GM04504 (cell line): ENCODE results near the gene PSMD11.
"Not testable (repeated sequence)": the region's sequence is repeated elsewhere in the genome, so short reads cannot be mapped to it uniquely, and the experiment has no call there.

ENCODE experiments used
- DNase-seq: peaks from one replicate; pipeline ENCODE4 v3.0.0-alpha.2; 2012; ENCODE audit warnings: low read depth

Gene PSMD11

DNA sequence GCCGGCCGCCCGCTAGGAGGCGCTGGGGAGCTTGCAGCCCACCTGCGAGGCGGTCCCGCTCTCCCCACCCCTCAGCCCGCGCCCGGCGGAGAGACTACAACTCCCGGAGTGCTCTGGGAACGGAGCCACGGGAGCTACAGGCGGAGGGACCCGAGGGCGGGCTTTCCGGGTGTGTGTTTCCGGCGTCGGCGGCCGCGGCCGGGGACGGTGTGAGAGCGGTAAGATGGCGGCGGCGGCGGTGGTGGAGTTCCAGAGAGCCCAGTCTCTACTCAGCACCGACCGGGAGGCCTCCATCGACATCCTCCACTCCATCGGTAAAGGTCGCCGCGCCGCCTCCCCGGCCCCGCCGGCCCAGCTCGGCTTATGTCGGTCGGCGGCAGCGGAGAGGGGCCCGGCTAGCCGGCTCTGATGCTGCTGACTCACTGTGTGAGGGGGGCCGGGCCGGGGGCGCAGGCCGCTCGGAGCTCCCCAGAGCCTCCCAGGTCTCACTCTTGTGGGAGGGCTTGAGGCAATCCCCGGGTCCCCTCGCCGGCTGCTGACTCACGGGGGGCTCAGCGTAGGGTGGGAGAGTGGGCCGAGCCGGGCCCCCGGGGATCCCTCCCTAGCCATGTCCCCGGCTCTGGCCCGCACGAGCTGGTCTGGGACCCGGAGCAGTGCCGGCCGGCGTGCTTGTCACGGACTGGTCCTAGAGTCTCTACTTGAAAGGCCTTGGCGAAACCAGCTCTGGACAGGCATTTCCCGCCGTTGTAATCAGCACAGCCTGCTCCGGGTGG is at the start of gene PSMD11:
PSMD11 (plus strand) TSS at position 210 of the 773 bp plus-strand sequence; CDS start at position 224, 14 bp downstream.
- peak; percentile 91 for DNase-seq

DNA sequence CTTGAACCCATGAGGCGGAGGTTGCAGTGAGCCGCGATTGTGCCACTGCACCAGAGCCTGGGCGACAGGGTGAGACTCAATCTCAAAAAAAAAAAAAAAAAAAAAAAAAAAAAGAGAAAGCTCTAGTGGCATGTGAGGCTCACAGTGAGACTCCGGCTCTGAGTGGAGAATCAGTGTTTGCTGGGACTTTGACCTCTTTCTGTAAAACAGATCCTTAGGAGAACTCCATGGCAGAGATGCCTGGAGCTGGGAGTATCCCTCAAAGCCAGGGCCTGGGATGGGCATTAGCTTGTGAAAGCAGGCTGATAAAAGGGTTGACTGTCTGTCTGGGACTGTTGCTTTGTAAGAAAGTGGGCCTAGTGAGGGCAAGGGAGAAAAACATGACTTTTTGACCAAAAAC is 48.0 kb upstream of the PSMD11 start:
- no peak for DNase-seq

DNA sequence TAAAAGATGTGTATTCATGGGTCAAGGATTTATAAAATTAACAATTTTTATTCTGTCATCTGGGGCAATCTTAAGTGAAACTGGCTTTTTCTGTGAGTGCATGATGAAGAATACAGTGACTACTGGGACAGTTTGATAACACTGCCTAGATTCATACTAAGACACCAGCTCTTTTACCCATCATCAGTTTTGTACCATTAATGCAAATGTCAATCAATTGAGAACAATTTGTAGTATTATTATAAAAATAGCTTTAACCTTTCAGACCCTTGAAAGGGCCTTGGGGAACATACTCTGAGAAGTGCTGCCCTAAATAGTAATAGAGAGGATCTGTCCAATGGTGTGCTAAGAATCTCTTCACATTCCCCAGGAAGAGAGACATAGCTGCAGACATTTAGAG is 45.4 kb upstream of the PSMD11 start:
- no peak for DNase-seq

DNA sequence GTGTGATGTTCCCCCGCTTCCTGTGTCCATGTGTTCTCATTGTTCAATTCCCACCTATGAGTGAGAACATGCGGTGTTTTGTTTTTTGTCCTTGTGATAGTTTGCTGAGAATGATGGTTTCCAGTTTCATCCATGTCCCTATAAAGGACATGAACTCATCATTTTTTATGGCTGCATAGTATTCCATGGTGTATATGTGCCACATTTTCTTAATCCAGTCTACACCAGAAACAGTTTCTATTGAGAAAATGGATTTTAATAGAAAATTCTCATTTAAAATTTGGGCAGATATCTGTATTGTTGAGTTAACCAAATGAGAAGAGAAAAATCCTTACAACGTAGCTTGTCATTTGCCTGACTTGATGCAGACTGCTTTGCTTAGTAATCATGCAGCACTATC is 34.2 kb upstream of the PSMD11 start:
- not testable (repeated sequence) for DNase-seq

DNA sequence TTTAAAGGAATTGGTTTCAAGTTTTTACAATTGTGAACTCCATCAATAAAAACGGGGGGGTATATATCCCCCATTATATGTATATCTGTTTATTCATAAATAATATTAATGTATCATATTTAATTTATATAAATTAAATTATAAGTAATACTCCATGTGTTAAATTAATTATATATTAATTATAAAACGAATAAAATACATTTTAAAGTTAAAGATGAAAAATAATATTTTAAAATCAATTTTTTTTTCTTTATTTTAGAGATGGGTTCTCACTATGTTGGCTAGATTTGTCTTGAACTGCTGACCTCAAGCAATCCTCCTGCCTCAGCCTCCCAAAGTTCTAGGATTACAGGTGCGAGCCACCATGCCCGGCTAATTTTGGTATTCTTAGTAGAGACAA is 17.4 kb upstream of the PSMD11 start:
- no peak for DNase-seq

DNA sequence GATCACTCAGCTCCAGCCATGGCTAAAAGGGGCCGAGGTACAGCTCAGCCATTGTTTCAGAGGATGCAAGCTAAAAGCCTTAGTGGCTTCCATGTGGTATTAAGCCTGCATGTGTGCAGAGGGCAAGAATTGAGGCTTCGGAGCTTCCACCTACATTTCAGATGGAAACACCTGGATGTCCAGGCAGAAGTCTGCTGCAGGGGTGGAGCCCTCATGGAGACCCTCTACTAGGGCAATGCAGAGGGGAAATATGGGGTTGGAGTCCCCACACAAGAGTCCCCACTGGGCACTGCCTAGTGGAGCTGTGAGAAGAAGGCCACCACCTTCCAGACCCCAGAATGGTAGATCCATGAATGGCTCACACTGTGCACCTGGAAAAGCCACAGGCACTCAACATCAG is 14.7 kb upstream of the PSMD11 start:
- no peak for DNase-seq

DNA sequence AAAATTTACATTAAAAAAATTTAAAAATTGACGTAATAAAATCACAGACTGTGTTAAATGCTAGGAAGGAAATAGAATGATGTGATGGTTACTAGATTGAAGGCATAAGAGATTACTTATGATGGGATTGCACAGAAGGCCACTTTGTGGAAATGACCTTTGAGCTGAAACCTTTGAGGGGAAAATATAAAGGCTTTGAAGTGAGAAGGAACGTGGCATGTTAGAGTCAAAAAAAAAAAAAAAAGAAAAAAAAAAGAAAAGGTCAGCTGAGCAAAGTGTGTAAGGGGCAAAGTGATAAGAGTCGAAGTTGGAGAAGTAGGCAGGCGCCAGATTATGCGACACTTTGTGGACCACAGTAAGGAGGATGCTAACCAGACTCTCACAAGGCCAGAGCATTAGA is 3.6 kb upstream of the PSMD11 start:
- DNase-seq: no peak

DNA sequence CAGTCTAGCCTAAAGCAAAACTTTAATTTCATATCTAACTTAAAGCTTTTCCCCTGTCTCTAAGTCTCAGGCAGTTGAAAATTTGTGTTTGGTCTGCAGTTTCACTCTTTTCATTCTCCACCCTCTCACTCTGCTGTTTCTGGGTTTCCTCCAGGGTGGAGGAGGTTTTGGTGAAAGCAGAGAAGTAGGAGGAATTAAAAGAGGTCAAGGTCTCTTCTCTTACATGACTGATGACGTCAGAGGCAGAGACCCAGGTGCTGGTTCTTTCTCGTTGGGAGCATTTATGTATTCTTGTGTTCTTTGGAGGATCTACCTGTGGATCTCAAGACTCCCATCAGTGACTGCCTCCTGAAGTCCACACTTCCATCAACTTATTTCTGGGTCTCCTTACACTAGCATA is 2.4 kb upstream of the PSMD11 start:
- no peak for DNase-seq

DNA sequence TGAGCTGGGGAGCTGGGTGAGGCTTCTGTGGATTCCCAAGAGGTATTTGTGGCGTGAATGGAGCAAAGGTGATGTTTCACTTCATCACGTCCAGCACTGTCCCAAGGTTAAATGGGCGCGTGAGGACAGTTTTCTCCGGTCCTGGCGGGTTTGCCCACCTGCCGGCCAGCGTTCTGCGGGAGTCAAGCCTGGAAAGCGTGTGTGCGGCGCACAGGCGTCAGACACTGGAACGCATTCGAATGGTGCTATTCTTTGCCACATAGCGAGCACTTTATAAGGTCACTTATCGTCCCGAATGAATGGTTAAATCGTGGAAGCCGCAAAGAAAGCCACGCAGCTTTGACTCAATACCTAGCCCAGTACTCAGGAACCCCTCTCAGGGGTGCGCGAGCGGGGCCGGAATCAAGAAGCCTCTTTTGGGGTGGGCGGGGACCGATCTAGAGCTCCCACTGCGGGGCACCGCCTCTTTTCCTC is 446 bp upstream of the PSMD11 start:
- DNase-seq: no peak

DNA sequence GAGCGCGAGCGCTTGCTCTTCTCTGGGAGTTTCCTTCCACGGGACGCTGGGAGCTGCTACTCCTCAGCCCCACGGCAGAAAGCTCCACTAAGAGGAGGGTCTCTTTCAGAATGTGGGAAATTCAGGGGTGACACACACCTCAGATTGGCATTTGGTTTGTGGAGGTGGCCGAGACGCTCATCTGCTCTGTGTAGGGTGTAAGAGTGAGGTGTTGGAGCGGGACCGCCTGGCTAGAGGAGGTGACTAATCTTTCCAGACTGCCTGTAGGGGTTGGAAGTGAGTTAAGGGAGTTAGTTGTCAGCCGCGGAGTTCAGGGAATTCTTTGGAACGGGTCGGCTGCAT is 735 bp downstream of the PSMD11 start:
- DNase-seq: peak; percentile 30

DNA sequence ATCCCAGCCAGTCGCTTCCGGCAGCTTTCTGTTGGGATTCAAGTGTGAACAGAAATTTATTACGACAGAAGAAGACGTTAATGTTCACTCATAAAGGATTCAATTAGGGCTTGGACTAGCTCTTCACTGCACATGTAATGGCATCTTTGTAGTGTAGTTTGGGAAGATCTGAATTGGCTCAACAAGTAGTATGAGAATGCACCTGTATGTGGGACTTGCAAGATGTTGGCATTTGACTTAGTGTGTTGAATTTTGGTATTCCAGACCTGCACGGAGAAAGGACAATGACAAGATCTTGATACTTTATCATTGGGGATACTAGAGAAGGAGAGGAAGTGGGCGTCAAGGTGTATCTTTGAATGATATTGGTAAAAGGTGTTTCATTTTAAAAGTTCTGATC is 1.2 kb downstream of the PSMD11 start:
- DNase-seq: no peak

DNA sequence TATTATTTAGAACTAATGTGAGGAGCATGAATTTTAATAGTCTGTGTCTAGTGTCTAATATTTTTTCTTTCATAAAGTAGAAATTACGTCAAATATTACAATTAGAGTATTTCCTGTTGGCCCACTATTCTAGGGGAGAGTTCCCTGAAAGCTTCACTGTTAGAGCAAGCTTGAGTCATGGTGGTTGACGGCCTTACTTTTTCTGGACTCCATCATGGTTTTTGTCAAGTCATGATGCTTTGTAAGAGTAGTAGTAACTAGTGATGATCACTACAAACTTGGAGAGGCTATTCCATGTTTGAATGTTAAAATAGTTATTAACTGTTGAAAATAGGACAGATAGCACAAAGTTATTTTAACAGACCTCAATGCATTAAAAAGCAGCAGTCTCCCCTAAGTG is 1.7 kb downstream of the PSMD11 start:
- no peak for DNase-seq

DNA sequence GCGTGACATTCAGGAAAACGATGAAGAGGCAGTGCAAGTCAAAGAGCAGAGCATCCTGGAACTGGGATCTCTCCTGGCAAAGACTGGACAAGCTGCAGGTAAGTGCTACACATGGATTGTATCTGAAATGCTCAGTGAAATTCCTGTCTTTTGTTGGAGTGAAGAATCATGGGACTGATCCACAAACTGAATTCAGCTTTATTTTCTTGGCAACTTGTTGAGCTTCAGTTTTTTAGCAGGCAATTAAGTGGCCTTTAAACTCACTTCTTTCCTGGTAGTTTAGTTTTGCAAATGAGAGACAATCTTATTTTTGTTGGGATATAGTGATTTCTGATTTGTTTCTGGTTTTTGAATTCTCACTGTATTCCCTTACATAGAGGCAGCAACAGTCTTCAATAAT is 2.6 kb downstream of the PSMD11 start:
- no peak for DNase-seq

DNA sequence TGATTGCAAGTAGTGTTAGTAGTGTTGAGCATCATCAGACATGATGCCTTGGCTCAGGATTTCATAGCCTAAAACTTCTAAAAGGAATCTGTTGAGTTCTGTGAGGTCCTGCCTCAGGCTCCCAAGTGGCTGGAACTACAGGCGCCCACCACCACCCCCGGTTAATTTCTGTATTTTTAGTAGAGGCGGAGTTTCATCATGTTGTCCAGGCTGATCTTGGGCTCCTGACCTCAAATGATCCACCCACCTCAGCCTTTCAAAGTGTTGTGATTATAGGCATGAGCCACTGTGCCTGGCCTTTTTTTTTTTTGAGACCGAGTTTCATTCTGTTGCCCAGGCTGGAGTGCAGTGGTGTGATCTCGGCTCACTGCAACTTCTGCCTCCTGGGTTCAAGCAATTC is 5.7 kb downstream of the PSMD11 start:
- no peak for DNase-seq

DNA sequence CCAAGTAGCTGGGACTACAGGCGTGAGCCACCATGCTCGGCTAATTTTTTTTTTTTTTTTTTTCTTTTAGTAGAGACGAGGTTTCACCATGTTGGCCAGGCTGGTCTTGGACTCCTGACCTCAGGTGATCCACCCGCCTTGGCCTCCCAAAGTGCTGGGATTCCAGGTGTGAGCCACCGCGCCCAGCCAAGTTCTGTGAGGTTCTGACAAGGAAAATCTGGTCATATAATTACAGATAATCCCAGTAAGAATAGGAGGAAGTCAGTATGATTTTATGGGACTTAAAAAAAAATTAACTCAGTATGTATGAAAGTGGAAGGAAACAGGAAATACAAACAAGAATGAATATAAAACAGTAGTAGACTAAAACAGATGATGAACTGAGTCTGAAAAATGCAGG is 6.1 kb downstream of the PSMD11 start:
- not testable (repeated sequence) for DNase-seq

DNA sequence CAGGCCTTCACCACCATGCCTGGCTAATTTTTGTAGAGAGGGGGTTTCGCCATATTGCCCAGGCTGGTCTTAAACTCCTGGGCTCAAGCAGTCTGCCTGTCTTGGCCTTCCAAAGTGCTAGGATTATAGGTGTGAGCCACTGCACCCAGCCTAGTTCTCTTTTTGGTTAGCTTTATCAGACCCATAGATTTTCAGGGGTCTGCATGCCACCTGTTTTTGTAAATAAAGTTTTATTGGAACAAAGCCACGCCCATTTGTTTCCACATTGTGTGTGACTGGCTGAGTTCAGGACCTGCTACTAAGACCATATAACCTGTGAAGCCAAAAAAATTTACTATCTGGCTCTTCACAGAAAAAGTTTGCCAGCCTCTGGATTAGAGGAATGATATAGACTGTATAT is 7.6 kb downstream of the PSMD11 start:
- no peak for DNase-seq

DNA sequence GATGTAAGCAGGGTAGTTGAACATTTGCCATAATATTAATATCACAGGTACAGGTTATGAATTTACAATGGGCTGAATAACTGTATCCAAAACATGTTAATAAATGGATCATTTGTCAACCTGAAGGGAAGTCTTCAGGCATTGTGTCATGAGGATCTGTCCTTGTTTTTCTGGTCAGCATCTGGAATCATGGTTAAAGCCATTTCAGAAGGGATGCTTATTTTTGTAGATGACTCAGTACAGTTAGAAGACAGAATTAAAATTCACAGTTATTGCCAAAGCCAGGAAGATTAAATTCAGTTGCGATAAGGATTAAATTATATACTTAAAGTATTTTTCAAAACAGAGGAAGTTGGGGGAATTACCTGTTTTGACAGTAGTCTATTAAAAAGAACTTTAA is 8.0 kb downstream of the PSMD11 start:
- DNase-seq: no peak

DNA sequence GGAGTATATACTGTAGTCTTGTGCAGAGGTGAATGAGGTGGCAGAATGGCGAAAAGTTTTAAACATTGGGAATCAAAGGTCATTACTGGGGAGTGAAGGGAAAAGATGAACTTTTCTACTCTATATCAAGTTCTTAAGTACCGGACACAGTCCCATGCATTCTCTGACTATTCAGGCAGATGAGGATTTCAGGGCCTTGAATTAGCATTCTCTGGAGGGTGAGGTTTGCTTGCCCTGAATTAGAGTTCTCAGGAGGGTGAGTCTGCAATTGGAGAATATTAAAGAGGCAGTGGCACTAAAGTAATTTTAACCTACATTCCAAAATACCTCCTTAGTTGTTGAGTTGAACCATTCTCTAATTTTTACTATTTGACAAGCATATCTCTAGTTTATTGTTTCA is 9.1 kb downstream of the PSMD11 start:
- no peak for DNase-seq

DNA sequence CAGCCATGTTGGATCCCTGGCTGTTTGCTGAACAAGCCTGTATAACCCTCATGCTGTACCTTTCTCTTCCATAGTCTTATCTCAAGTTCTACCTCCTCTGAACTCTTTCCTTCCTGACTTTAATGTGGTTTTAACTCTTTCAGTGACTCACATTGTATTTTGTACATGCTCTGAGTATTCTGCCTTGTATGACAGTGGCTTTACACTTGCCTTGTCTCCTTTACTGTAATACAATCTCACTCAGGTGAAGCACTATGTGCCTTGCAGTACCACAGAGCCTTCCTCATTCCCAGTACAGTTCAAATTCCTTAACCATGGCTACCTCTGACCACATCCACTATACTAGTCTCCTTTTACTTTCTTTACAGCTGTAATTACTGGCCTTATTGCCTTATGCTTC is 14.1 kb downstream of the PSMD11 start:
- no peak for DNase-seq

DNA sequence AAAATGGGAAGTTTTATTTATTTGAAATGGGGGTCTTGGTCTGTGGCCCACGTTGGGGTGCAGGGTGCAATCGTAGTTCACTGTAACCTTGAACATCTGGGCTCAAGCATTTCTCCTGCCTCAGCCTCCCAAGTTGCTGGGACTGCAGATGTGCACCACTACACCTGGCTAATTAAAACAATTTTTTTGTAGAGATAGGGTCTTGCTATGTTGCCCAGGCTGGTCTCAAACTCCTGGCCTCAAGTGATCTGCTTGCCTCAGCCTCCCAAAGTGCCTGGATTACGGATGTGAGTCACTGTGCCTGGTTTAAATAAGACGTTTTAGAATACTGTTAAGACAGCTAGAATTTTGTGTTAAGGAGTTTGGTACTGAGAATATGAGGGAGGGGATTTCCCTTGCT is 15.7 kb downstream of the PSMD11 start:
- no peak for DNase-seq

DNA sequence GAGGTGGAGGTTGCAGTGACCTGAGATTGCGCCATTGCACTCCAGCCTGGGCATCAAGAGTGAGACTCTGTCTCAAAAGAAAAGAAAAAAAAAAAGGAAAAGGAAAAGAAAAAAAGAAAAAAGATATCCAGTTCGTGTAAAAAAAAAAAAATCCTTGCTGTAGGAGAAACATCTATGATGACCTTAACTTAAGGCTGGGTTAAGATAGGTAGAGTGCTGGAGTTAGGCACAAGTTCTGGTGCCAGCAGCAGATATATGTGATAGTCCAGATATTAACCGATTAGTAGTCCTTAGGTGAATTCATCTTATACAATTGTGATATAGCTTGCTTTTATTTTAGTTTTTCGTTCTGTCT is 17.2 kb downstream of the PSMD11 start:
- DNase-seq: no peak

DNA sequence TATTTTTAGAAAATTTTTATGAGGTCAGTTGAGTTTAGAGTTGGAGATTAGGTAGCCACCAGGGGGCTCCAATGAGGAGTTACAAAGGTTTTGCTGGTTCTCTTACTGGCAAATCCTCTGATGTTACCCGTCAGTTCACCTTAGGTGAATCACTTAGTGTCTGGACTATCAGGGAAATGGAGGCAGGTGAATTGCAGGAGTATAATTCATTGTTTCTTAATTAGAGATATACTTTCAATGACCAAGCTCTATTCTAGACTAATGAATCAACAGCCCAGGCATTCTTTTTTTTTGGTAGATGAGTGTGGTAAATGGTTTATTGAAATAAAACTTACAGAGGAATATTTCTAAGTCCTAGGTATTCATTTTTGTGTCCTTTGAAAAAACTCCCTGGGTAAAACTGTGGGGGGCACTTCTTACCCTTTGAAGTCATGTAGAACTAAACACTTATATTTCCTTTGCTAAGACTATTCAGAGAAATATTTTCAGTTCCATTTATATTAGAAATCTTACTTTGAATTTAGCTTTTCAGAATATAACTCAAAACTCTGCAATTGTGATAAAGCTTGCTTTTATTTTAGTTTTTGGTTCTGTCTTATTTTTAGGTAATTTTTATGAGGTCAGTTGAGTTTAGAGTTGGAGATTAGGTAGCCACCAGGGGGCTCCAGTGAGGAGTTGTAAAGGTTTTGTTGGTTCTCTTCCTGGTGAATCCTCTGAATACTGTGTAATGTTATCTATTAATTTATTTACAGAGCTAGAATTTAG is 17.7 kb downstream of the PSMD11 start:
- no peak for DNase-seq

DNA sequence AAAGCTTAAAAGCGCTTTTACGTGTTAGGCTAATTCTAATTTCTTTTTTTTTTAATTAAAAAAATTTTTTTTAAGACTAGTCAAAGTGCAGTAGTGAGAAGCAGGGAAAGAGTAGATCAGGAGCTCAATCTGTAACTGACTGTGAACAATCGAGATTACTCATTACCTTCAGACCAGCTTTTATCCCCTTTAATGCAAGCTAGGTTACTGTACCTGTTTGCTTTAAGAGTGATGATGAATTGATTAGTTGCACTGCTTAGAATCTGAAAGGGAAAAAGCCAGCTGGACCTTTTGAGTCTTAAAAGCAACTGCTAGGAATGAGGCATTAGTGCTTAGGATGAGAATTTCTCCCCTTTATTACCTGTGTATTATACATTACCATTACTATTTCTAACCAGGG is 19.0 kb downstream of the PSMD11 start:
- DNase-seq: no peak

DNA sequence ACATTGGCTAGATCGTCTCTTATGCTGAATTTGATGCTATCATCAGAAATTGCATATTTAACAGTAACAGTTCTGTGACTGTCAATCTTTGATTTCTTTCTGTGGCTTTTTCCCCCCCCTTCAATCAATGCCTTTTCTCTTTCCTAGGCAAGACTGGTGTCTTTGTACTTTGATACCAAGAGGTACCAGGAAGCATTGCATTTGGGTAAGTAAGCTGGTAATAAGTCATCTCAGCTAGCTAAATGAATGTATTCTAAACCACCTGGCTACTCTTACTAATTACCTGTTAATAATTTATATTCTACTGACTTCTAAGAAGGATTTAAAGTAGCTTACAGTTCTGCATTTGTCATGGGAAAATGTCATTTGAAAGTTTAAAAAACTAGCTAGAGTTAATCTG is 20.1 kb downstream of the PSMD11 start:
- DNase-seq: no peak
